Astrocyte (in vitro differentiated cells and primary cell): ENCODE data around the gene UNC5A. TPM values are rescaled to one million over a fixed set of nuclear protein-coding genes. Genes with fewer than 3 reads are reported as not detected.

Experiments
- DNase-seq: peaks from one replicate; pipeline ENCODE4 v3.0.0-alpha.2; 2010; ENCODE audit warnings: low read depth
- FAIRE-seq: peaks from 2 replicates; lab custom pipeline; 2011; peaks lifted over from hg19 to GRCh38; lab: Jason Lieb, UNC
- H2AFZ ChIP-seq: 2 replicates; pipeline ENCODE4 v1.6.0; 2012; ENCODE audit warnings: low read depth, low read length, inconsistent platforms
- H3K27ac ChIP-seq: 2 replicates; pipeline ENCODE4 v1.5.1; 2011; ENCODE audit warnings: low read depth, low read length, inconsistent platforms
- H3K27me3 ChIP-seq: 2 replicates; pipeline ENCODE4 v1.6.0; 2011; ENCODE audit warnings: low read length, inconsistent platforms; ENCODE audit not compliant: insufficient read depth
- H3K36me3 ChIP-seq: 2 replicates; pipeline ENCODE4 v1.5.1; 2011; ENCODE audit warnings: low read length, inconsistent platforms; ENCODE audit not compliant: insufficient read depth
- H3K4me1 ChIP-seq: 2 replicates; pipeline ENCODE4 v1.5.1; 2011; ENCODE audit warnings: low read length, inconsistent platforms; ENCODE audit not compliant: insufficient read depth
- H3K4me2 ChIP-seq: 2 replicates; pipeline ENCODE4 v1.6.0; 2012; ENCODE audit warnings: low read length, inconsistent platforms
- H3K4me3 ChIP-seq: 2 replicates; pipeline ENCODE4 v1.5.1; 2011; ENCODE audit warnings: low read depth, mild to moderate bottlenecking, low read length, inconsistent platforms; ENCODE audit not compliant: insufficient read depth
- H3K79me2 ChIP-seq: 2 replicates; pipeline ENCODE4 v1.6.0; 2012; ENCODE audit warnings: mild to moderate bottlenecking, low read length, inconsistent platforms; ENCODE audit not compliant: insufficient read depth
- H3K9ac ChIP-seq: 2 replicates; pipeline ENCODE4 v1.6.0; 2012; ENCODE audit warnings: mild to moderate bottlenecking, low read length, inconsistent platforms
- H3K9me3 ChIP-seq: 2 replicates; pipeline ENCODE4 v1.5.1; 2012; ENCODE audit warnings: low read depth, mild to moderate bottlenecking, low read length, inconsistent platforms; ENCODE audit not compliant: insufficient read depth
- H4K20me1 ChIP-seq: 2 replicates; pipeline ENCODE4 v1.6.0; 2012; ENCODE audit warnings: low read length, inconsistent platforms; ENCODE audit not compliant: insufficient read depth
- H3K27ac Mint-ChIP-seq: one replicate; pipeline ENCODE4 v1.8.0; 2021; ENCODE audit warnings: mild to moderate bottlenecking, mixed read lengths; ENCODE audit not compliant: unreplicated experiment
- H3K27me3 Mint-ChIP-seq: one replicate; pipeline ENCODE4 v1.8.0; 2021; ENCODE audit warnings: low read depth, mixed read lengths; ENCODE audit not compliant: unreplicated experiment
- H3K36me3 Mint-ChIP-seq: one replicate; pipeline ENCODE4 v1.8.0; 2021; ENCODE audit warnings: low read depth, mixed read lengths; ENCODE audit not compliant: unreplicated experiment
- H3K4me1 Mint-ChIP-seq: one replicate; pipeline ENCODE4 v1.8.0; 2021; ENCODE audit warnings: low read depth, mixed read lengths; ENCODE audit not compliant: unreplicated experiment
- H3K4me3 Mint-ChIP-seq: one replicate; pipeline ENCODE4 v1.8.0; 2021; ENCODE audit warnings: mild to moderate bottlenecking, moderate library complexity, mixed read lengths; ENCODE audit not compliant: unreplicated experiment
- H3K9me3 Mint-ChIP-seq: one replicate; pipeline ENCODE4 v1.8.0; 2021; ENCODE audit warnings: mild to moderate bottlenecking, mixed read lengths; ENCODE audit not compliant: unreplicated experiment
- CTCF ChIP-seq: IDR thresholded peaks from 2 replicates; pipeline ENCODE4 v1.5.1; 2011; ENCODE audit warnings: low read depth, mild to moderate bottlenecking, inconsistent platforms, low read length, moderate library complexity; ENCODE audit not compliant: insufficient read depth
- EZH2 ChIP-seq: IDR thresholded peaks from 2 replicates; pipeline ENCODE4 v1.6.1; 2012; ENCODE audit warnings: mild to moderate bottlenecking, low read length, inconsistent platforms; ENCODE audit not compliant: insufficient read depth
- total RNA-seq: library from RNA; stranded (reverse); gene quantifications from 2 replicates; pipeline ENCODE4 v1.2.1, GENCODE V29; 2021

UNC5A gene
- total RNA-seq, 1 donor from 2014 or later = 0.70 TPM

GRCh38 chr5:176881816-176882566 is 71.6 kb downstream of the UNC5A start:
- DNase-seq (no peak), FAIRE-seq (no peak)
- H3K27ac ChIP-seq = no peak overlapping the region
- no peaks in the 10 kb centered on the region for H3K36me3 ChIP-seq
- no peak overlapping the region for H3K4me3 Mint-ChIP-seq
- H3K9me3 ChIP-seq = no peaks in the 10 kb centered on the region
- H4K20me1 ChIP-seq = no peaks in the 10 kb centered on the region
- no peaks in the 10 kb centered on the region for H3K36me3 Mint-ChIP-seq
- no peak overlapping the region for H3K4me2 ChIP-seq
- H2AFZ ChIP-seq = no peak overlapping the region
- no peak overlapping the region for H3K4me3 ChIP-seq
- peaks cover 9% of the 10 kb centered on the region for H3K27me3 ChIP-seq
- H3K27ac Mint-ChIP-seq = peak overlapping the region; percentile 66
- no peaks in the 10 kb centered on the region for H3K9me3 Mint-ChIP-seq
- no peak overlapping the region for H3K9ac ChIP-seq
- H3K27me3 Mint-ChIP-seq = peaks cover 38% of the 10 kb centered on the region
- H3K79me2 ChIP-seq = no peaks in the 10 kb centered on the region
- H3K4me1 Mint-ChIP-seq = peaks cover 14% of the 10 kb centered on the region
- TF ChIP-seq CTCF = no peak
- TF ChIP-seq EZH2 = no peak
- H3K4me1 ChIP-seq = no peaks in the 10 kb centered on the region

GRCh38 chr5:176882567-176882903 is 72.2 kb downstream of the UNC5A start:
- H3K79me2 ChIP-seq = no peaks in the 10 kb centered on the region
- H3K9me3 ChIP-seq = no peaks in the 10 kb centered on the region
- H3K9ac ChIP-seq = no peak overlapping the region
- no peaks in the 10 kb centered on the region for H3K36me3 ChIP-seq
- DNase-seq (no peak), FAIRE-seq (no peak)
- Mint-ChIP-seq H3K27me3 (peaks cover 42% of the 10 kb centered on the region), H3K4me3 (no peak overlapping the region), H3K4me1 (peaks cover 14% of the 10 kb centered on the region), H3K27ac (peak overlapping the region; percentile 66), H3K9me3 (no peaks in the 10 kb centered on the region), H3K36me3 (no peaks in the 10 kb centered on the region)
- H3K27me3 ChIP-seq = peaks cover 9% of the 10 kb centered on the region
- no peaks in the 10 kb centered on the region for H3K4me1 ChIP-seq
- no peak overlapping the region for H3K4me3 ChIP-seq
- no peak overlapping the region for H2AFZ ChIP-seq
- no peak for TF ChIP-seq EZH2
- H3K27ac ChIP-seq = no peak overlapping the region
- H4K20me1 ChIP-seq = no peaks in the 10 kb centered on the region
- no peak overlapping the region for H3K4me2 ChIP-seq

- Histone ChIP-seq H3K27ac (no peak overlapping the region), H3K4me2 (no peak overlapping the region)
These were observed 73.6 kb downstream of the UNC5A start for GRCh38 chr5:176883700-176884570.

More at GRCh38 chr5:176883700-176884570, 73.6 kb downstream of the UNC5A start:
- Mint-ChIP-seq H3K27ac (peak overlapping the region; percentile 6), H3K4me1 (peaks cover 14% of the 10 kb centered on the region), H3K4me3 (no peak overlapping the region), H3K27me3 (peaks cover 43% of the 10 kb centered on the region), H3K36me3 (no peaks in the 10 kb centered on the region), H3K9me3 (no peaks in the 10 kb centered on the region)
- H3K27me3 ChIP-seq = peaks cover 7% of the 10 kb centered on the region
- no peaks in the 10 kb centered on the region for H4K20me1 ChIP-seq
- H3K79me2 ChIP-seq = no peaks in the 10 kb centered on the region
- no peaks in the 10 kb centered on the region for H3K36me3 ChIP-seq
- no peak overlapping the region for H2AFZ ChIP-seq
- no peak overlapping the region for H3K9ac ChIP-seq
- H3K9me3 ChIP-seq = no peaks in the 10 kb centered on the region
- H3K4me1 ChIP-seq = no peaks in the 10 kb centered on the region
- DNase-seq (no peak), FAIRE-seq (no peak)
- H3K4me3 ChIP-seq = no peak overlapping the region
- no peak for TF ChIP-seq EZH2
- TF ChIP-seq CTCF = no peak
